NCI-H1930 (cell line): ENCODE data around the gene MCF2L2.

ENCODE experiments used
- DNase-seq, 2 experiments: peaks; one replicate each; lab custom pipeline; 2025; lab: John Stamatoyannopoulos, UW

MCF2L2 gene

DNA sequence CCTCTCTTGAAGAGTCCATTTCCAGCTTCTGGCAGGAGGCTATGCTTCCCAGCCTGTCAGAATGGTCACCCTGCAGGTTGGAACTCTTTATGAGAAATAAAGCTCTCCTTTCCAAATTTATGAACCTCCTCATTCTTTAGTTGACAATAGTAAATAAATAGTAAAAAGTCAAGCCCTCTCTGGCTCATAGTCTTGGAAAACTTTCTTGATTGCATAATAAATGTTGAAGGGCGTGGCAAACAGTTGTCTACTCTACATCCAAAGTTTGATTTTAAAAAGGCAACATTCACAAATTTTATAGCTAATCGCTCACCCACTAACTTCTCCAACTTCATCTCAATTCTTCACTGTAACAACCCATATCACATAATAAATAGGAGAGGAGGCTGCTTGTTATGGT lies 58.8 kb downstream of the MCF2L2 start:
- no peak for DNase-seq

- no peak for DNase-seq
These were observed 59.3 kb downstream of the MCF2L2 start for GRCh38 chr3:183369117-183369516.

DNA sequence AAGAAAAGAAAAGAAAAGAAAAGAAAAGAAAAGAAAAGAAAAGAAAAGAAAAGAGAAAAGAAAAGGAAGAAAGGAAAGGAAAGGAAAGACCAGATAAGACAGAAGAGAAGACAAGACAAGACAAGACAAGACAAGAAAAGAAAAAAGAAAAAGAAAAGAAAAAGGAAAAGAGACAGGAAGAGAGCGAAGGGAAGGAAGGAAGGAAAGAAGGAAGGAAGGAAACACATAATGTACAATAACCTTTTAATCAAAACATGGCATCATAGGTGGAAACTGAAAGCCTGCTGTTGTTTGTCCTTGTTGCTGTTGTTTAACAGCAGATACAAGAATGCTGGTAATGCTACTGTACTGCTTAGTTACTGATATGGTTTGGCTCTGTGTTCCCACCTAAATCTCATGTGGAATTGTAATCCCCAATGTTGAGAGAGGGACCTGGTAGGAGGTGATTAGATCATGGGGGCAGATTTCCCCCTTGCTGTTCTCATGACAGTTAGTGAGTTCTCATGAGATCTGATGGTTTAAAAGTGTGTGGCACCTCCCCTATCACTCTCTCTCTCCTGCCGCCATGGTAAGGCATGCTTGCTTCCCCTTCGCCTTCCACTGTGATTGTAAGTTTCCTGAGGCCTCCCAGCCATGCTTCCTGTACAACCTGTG lies 67.3 kb downstream of the MCF2L2 start:
- DNase-seq: no peak

- DNase-seq: no peak
These were observed 69.4 kb downstream of the MCF2L2 start for GRCh38 chr3:183359036-183359435.

- no peak for DNase-seq
These were observed 70.8 kb downstream of the MCF2L2 start for GRCh38 chr3:183357564-183358079.

DNA sequence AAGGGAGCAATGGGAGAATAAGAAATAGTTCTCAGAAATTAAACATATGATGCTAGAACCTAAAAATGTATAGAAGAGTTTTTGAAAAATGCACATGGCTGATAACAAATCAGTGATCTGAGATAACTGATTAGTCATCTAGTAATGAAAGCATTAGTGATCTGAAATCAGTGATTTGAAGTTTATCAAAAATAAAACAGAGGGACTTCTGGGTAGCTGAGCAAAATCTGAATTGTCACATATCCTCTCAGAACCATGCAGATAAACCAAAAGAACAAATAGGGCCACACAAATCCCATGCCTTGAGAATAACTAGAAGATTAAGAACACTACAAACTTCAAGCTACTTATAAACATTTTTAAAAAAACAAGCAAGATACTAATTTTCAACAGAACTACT lies 71.5 kb downstream of the MCF2L2 start:
- no peak for DNase-seq

GRCh38 chr3:183354874-183355273 lies 73.5 kb downstream of the MCF2L2 start:
- no peak for DNase-seq

DNA sequence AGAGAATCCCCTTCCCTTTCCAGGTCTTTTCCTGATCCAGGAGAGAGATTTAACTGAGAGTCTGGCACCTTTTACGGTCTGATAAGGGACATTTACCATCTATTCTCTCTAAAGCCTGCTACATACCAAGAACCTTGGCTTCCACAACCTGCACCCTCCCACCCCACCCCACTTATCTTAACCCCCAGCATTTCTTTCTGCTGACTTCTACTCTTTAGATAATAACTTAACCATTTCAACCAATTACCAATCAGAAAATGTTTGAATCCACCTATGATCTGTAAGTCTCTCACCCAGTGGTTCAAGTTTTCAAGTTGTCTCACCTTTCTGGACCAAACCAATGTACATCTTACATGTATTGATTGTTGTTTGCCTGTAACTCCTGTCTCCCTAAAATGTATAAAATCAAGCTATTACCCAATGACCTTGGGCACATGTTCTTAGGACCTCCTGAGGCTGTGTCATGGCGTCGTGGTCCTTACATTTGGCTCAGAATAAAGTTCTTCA lies 74.0 kb downstream of the MCF2L2 start:
- DNase-seq: no peak

- DNase-seq: no peak
These were observed 75.0 kb downstream of the MCF2L2 start for GRCh38 chr3:183353421-183353820.

GRCh38 chr3:183350164-183350563 lies 78.3 kb downstream of the MCF2L2 start:
- DNase-seq: no peak

DNA sequence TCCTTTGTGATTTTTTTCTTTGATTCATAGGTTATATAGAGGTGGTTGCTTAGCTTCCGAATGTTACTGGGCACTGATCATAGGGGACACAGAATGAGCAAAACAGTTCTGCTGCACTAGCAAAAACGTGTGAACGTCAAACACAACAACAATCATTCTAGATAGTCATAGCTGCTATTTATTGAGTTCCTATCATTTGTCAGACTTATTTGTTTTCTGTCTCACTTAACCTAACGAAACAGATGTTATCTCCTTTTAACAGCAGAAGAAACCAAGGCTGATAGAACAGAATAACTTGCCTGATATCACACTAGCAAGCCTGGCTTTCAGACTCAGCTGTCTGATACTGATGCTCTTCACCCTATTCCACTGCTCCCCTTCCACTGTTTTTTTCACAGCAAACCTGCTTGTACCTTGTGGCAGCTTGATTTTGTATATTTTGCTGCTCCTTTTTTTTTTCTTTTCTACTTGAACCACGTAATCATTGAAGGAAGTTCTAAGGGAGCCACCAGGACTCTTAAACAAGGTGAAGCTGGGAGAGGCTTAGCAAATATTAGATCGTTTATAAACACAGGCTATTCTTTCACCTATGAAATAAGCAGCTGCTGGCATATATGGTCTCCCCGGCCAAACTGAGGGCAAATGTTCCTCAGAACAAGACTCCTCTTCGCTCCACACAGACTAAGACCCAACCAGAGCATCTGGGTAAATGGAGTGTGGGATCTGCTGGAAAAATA lies 78.8 kb downstream of the MCF2L2 start:
- no peak for DNase-seq

GRCh38 chr3:183342824-183343223 lies 85.6 kb downstream of the MCF2L2 start:
- DNase-seq: no peak

DNA sequence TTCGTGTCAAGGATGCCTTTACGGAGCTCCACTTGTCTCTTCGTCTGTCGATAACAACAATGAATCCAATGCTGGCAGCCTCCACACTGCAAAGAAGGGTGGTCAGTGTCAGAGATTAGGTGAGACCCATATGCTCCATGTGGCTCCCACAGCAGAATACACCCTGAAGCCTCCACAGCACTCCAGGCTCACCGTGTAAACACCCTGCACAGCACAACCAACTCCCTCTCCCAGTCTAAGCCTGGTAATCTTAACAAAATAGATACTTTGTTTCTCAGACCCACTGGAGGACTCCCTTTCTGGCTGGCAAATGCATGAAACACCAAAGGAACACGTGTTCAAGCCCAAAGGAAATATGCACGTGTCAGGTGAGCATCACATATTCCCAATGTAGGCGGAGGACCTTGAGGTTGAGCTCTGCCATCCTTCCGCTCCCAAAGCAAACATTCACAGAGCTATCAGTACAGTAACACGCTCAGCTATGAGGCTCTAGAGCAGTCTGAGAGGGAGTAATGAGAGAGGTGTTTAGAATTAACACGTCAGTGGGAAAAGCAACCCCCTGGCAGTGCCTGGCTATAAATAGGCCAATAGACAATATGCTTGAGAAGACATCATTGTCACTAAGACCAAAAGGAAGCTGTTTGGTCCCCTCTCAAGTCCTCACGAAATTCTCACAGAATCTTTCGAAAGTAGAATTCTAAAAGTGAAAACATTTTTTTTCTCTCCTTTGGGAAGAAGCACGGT lies 86.7 kb downstream of the MCF2L2 start:
- no peak for DNase-seq

DNA sequence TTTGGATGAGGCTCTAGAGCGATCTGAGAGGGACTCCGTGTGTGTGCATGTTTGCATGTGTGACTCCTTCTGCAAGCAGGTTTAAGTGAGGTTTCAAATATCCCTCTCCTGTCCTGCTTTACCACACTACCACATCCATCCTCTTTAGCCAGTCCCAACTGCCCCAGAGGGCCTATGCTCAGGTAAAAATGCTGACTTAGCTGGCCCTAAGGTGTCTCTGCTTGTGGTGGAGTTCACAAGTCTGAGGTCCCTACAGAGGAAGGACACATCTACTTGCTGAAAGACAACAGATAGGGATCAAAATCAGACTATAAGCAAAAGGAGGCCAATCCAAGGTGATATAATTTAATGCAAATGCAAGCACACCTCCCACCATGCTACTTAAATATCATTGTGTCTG lies 88.2 kb downstream of the MCF2L2 start:
- DNase-seq: no peak

GRCh38 chr3:183339461-183340086 lies 88.8 kb downstream of the MCF2L2 start:
- no peak for DNase-seq

- no peak for DNase-seq
These were observed 89.9 kb downstream of the MCF2L2 start for GRCh38 chr3:183338520-183338919.

GRCh38 chr3:183332487-183332886 lies 95.9 kb downstream of the MCF2L2 start:
- no peak for DNase-seq

GRCh38 chr3:183331498-183331897 lies 96.9 kb downstream of the MCF2L2 start:
- no peak for DNase-seq

GRCh38 chr3:183330881-183331280 lies 97.5 kb downstream of the MCF2L2 start:
- DNase-seq: no peak

- no peak for DNase-seq
These were observed 98.9 kb downstream of the MCF2L2 start for GRCh38 chr3:183329543-183329942.

DNA sequence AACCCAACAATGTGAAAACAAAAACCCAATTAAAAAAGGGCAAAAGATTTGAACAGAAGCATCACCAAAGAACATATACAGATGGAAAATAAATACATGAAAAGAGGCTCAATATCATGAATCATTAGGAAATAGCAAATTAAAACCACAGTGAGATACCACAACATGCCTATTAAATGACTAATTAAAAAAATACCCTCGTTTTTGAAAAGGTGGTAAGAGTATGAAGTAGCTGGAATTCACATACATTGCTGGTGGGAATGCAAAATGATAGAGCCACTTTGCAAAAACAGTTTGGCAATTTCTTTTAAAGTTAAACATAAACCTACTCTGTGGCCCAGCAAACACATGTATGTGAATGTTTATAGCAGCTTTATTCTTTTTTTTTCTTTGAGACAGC lies 99.6 kb downstream of the MCF2L2 start:
- DNase-seq: no peak

- DNase-seq: no peak
These were observed 100.3 kb downstream of the MCF2L2 start for GRCh38 chr3:183328164-183328563.
